MM.1S (cell line): ENCODE measurements around the gene GAPT.

Source experiments
- DNase-seq: peaks from one replicate; pipeline ENCODE4 v3.0.0-alpha.2; 2015
- H2AFZ ChIP-seq: fragments of 300-600 bp; sonication (generic); 2 replicates; pipeline ENCODE4 v1.6.0; 2016; ENCODE audit warnings: antibody characterized with exemption, low read length
- H3F3A ChIP-seq: fragments of 300-600 bp; sonication (generic); 2 replicates; pipeline ENCODE4 v1.6.1; 2016; ENCODE audit warnings: mild to moderate bottlenecking, antibody characterized with exemption, low read length, moderate library complexity, mixed read lengths; ENCODE audit not compliant: insufficient read depth
- H3K27ac ChIP-seq: fragments of 300-600 bp; sonication (generic); 2 replicates; pipeline ENCODE4 v1.5.1; 2016; ENCODE audit warnings: mild to moderate bottlenecking, low read length
- H3K27me3 ChIP-seq: fragments of 300-600 bp; sonication (generic); replicated peaks from 2 replicates; pipeline ENCODE4 v1.6.0; 2016; ENCODE audit warnings: low read length; ENCODE audit not compliant: insufficient read depth
- H3K36me3 ChIP-seq: fragments of 300-600 bp; sonication (generic); replicated peaks from 2 replicates; pipeline ENCODE4 v1.6.1; 2016; ENCODE audit warnings: mild to moderate bottlenecking, low read length, mixed read lengths; ENCODE audit not compliant: insufficient read depth
- H3K4me1 ChIP-seq: fragments of 300-600 bp; sonication (generic); 2 replicates; pipeline ENCODE4 v1.6.1; 2016; ENCODE audit warnings: low read length, mixed read lengths
- H3K4me2 ChIP-seq: fragments of 300-600 bp; sonication (generic); 2 replicates; pipeline ENCODE4 v1.6.0; 2016; ENCODE audit warnings: low read depth, low read length
- H3K4me3 ChIP-seq: fragments of 300-600 bp; sonication (generic); 2 replicates; pipeline ENCODE4 v1.5.1; 2016; ENCODE audit warnings: low read length, mixed read lengths
- H3K79me2 ChIP-seq: fragments of 300-600 bp; sonication (generic); 2 replicates; pipeline ENCODE4 v1.6.1; 2016; ENCODE audit warnings: mixed run types, low read length, mixed read lengths
- H3K9ac ChIP-seq: fragments of 300-600 bp; sonication (generic); 2 replicates; pipeline ENCODE4 v1.6.1; 2016; ENCODE audit warnings: low read length, mixed read lengths
- H3K9me2 ChIP-seq: fragments of 300-600 bp; sonication (generic); replicated peaks from 2 replicates; pipeline ENCODE4 v1.6.1; 2016; ENCODE audit warnings: mild to moderate bottlenecking, low read length, mixed read lengths; ENCODE audit not compliant: insufficient read depth
- H3K9me3 ChIP-seq: fragments of 300-600 bp; sonication (generic); replicated peaks from 2 replicates; pipeline ENCODE4 v1.6.1; 2016; ENCODE audit warnings: mild to moderate bottlenecking, low read length, mixed read lengths; ENCODE audit not compliant: insufficient read depth
- H4K20me1 ChIP-seq: fragments of 300-600 bp; sonication (generic); 2 replicates; pipeline ENCODE4 v1.6.1; 2016; ENCODE audit warnings: mild to moderate bottlenecking, low read length, moderate library complexity, mixed read lengths; ENCODE audit not compliant: insufficient read depth
- CTCF ChIP-seq: fragments of 300-600 bp; sonication (generic); IDR thresholded peaks from 2 replicates; pipeline ENCODE4 v1.5.1; 2016; ENCODE audit warnings: antibody characterized with exemption, low read length, mixed read lengths
- EZH2 ChIP-seq: fragments of 300-600 bp; sonication (generic); optimal IDR thresholded peaks from 2 replicates; pipeline ENCODE3; 2017; ENCODE audit warnings: low read depth, mild to moderate bottlenecking, antibody characterized with exemption, low read length, mixed read lengths
- EZH2phosphoT487 ChIP-seq: fragments of 300-600 bp; sonication (generic); IDR thresholded peaks from 2 replicates; pipeline ENCODE4 v1.6.1; 2018; ENCODE audit warnings: antibody characterized with exemption, low read length

GAPT gene

GRCh38 chr5:58451732-58452565 is 39.3 kb upstream of the GAPT start:
- Histone ChIP-seq H3K27ac (no peak overlapping the region), H3F3A (no peaks in the 10 kb centered on the region), H3K9me2 (no peaks in the 10 kb centered on the region), H3K27me3 (no peaks in the 10 kb centered on the region), H3K9me3 (no peaks in the 10 kb centered on the region), H3K36me3 (no peaks in the 10 kb centered on the region; the same call in 1 of the 2 replicates), H3K4me1 (no peaks in the 10 kb centered on the region), H3K4me3 (no peak overlapping the region), H2AFZ (no peak overlapping the region), H4K20me1 (no peaks in the 10 kb centered on the region), H3K79me2 (no peaks in the 10 kb centered on the region), H3K9ac (no peak overlapping the region), H3K4me2 (no peak overlapping the region)
- TF ChIP-seq CTCF (no peak), EZH2phosphoT487 (no peak), EZH2 (no peak)
- DNase-seq = no peak

- TF ChIP-seq EZH2 (no peak), EZH2phosphoT487 (no peak), CTCF (no peak)
- Histone ChIP-seq H3K4me2 (no peak overlapping the region), H4K20me1 (no peaks in the 10 kb centered on the region), H3K36me3 (no peaks in the 10 kb centered on the region; the same call in 1 of the 2 replicates), H2AFZ (no peak overlapping the region), H3K4me3 (no peak overlapping the region), H3K9me2 (no peaks in the 10 kb centered on the region), H3K9ac (no peak overlapping the region), H3K9me3 (no peaks in the 10 kb centered on the region), H3F3A (no peaks in the 10 kb centered on the region), H3K4me1 (no peaks in the 10 kb centered on the region), H3K27me3 (no peaks in the 10 kb centered on the region), H3K79me2 (no peaks in the 10 kb centered on the region), H3K27ac (no peak overlapping the region)
- DNase-seq = no peak
Measured at GRCh38 chr5:58452566-58453258, 38.5 kb upstream of the GAPT start.

- H4K20me1 ChIP-seq = no peaks in the 10 kb centered on the region
- no peaks in the 10 kb centered on the region for H3F3A ChIP-seq
- no peaks in the 10 kb centered on the region for H3K9me3 ChIP-seq
- H3K36me3 ChIP-seq = no peaks in the 10 kb centered on the region; the same call in 1 of the 2 replicates
- H3K4me3 ChIP-seq = no peak overlapping the region
- no peak overlapping the region for H2AFZ ChIP-seq
- no peak overlapping the region for H3K27ac ChIP-seq
- H3K27me3 ChIP-seq = no peaks in the 10 kb centered on the region
- no peak for TF ChIP-seq EZH2phosphoT487
- TF ChIP-seq CTCF = no peak
- TF ChIP-seq EZH2 = no peak
- H3K4me2 ChIP-seq = no peak overlapping the region
- H3K9ac ChIP-seq = no peak overlapping the region
- no peaks in the 10 kb centered on the region for H3K79me2 ChIP-seq
- DNase-seq = no peak
- H3K9me2 ChIP-seq = no peaks in the 10 kb centered on the region
- 0 out of 2 replicates have a peak, but pooled peaks cover 1% of the 10 kb centered on the region for H3K4me1 ChIP-seq
Measured at GRCh38 chr5:58453306-58453705, 37.9 kb upstream of the GAPT start.
